ENCODE results near the gene MXRA5.

MXRA5 gene

GRCh38 chrX:3268829-3269228 lies 77.6 kb downstream of the MXRA5 start:
- TF ChIP-seq, protein P1, sequence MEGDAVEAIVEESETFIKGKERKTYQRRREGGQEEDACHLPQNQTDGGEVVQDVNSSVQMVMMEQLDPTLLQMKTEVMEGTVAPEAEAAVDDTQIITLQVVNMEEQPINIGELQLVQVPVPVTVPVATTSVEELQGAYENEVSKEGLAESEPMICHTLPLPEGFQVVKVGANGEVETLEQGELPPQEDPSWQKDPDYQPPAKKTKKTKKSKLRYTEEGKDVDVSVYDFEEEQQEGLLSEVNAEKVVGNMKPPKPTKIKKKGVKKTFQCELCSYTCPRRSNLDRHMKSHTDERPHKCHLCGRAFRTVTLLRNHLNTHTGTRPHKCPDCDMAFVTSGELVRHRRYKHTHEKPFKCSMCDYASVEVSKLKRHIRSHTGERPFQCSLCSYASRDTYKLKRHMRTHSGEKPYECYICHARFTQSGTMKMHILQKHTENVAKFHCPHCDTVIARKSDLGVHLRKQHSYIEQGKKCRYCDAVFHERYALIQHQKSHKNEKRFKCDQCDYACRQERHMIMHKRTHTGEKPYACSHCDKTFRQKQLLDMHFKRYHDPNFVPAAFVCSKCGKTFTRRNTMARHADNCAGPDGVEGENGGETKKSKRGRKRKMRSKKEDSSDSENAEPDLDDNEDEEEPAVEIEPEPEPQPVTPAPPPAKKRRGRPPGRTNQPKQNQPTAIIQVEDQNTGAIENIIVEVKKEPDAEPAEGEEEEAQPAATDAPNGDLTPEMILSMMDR (IDR thresholded peaks at IDR 0.05; ENCODE audit: insufficient read depth, low read length, poor library complexity, severe bottlenecking): no peak
- Histone ChIP-seq H3K27me3 (replicated peaks; ENCODE audit: control insufficient read depth, insufficient read depth, low read length) (no peaks in the 10 kb centered on the region), H3K4me3 (replicated peaks; ENCODE audit: low read depth, low read length) (no peak overlapping the region), H3K36me3 (ENCODE audit: control insufficient read depth, insufficient read depth, low read length) (no peaks in the 10 kb centered on the region)
- DNase-seq (ENCODE audit: extremely low read depth, insufficient read length): no peak

DNA sequence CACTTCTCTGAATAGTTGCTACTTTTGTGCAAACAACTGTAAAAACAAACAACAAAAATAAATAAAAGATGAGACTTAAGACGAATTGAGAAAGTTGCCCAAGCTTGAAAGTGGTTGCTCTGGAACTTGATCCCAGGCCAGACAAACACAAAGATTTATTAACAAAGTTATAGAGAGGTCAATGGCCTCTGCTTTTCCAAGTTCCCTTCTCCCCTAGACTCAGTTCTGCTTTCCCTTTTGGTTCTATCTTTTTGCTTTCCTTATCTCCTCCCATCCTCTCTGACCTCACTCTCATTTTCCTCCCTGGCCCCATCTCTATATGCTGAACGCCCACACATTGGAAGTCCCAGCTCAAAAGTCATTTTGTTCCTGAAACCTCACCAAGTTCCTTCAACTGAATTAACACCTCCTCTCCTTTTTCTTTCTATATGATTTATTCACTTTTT lies 82.7 kb downstream of the MXRA5 start:
- Histone ChIP-seq H3K4me3 (replicated peaks; ENCODE audit: low read depth, low read length) (no peak overlapping the region), H3K27me3 (replicated peaks; ENCODE audit: control insufficient read depth, insufficient read depth, low read length) (no peaks in the 10 kb centered on the region), H3K36me3 (ENCODE audit: control insufficient read depth, insufficient read depth, low read length) (no peaks in the 10 kb centered on the region)
- no peak for DNase-seq (ENCODE audit: extremely low read depth, insufficient read length)
- TF ChIP-seq, protein P1 (IDR thresholded peaks at IDR 0.05; ENCODE audit: insufficient read depth, low read length, poor library complexity, severe bottlenecking): no peak

DNA sequence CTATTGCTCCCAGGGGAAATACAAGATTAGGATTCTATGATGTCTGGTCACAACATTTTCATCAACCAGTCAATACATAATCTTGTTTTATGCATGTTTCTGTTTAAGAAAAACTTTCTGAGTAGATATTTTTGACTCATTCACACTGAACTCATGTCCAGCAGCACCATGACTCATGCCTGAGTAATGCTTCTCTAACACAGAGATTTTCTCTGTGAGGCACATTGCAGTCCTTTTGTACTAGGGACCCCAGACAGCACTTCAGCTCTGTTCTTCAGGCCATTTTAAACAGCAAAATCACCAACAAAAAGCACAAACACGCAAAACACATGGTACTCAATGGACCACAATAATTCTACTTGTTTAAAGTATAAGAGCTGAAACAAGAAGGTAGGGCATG lies 83.6 kb downstream of the MXRA5 start:
- no peak overlapping the region for H3K4me3 ChIP-seq (replicated peaks; ENCODE audit: low read depth, low read length)
- DNase-seq (ENCODE audit: extremely low read depth, insufficient read length): no peak
- TF ChIP-seq, protein P1 (IDR thresholded peaks at IDR 0.05; ENCODE audit: insufficient read depth, low read length, poor library complexity, severe bottlenecking): no peak
- H3K36me3 ChIP-seq (ENCODE audit: control insufficient read depth, insufficient read depth, low read length): no peaks in the 10 kb centered on the region
- H3K27me3 ChIP-seq (replicated peaks; ENCODE audit: control insufficient read depth, insufficient read depth, low read length): no peaks in the 10 kb centered on the region
